ENCODE measurements around the gene NSUN6. TPM values are rescaled to one million over a fixed set of nuclear protein-coding genes. Genes with fewer than 3 reads are reported as not detected.

Gene NSUN6
- polyA plus RNA-seq, 1 donor = 19.0 TPM

- no peak for DNase-seq (ENCODE audit: low read depth)
Observed at GRCh38 chr10:18504161-18504560, 147.2 kb downstream of the NSUN6 start.

- DNase-seq (ENCODE audit: low read depth) = no peak
Observed at GRCh38 chr10:18501629-18502028, 149.8 kb downstream of the NSUN6 start.

- no peak for DNase-seq (ENCODE audit: low read depth)
Observed at GRCh38 chr10:18501198-18501597, 150.2 kb downstream of the NSUN6 start.

- no peak for DNase-seq (ENCODE audit: low read depth)
Observed at GRCh38 chr10:18500576-18500975, 150.8 kb downstream of the NSUN6 start.

- DNase-seq (ENCODE audit: low read depth) = no peak
Observed at GRCh38 chr10:18498998-18499397, 152.4 kb downstream of the NSUN6 start.

- no peak for DNase-seq (ENCODE audit: low read depth)
Observed at GRCh38 chr10:18497806-18498369, 153.5 kb downstream of the NSUN6 start.

Other genes with a start within 250 kb of the NSUN6 start
- 21.0 TPM for gene ARL5B, start 7.8 kb upstream of the NSUN6 start, polyA plus RNA-seq (ENCODE audit: insufficient read length)

Data from forelimb muscle (tissue), 1 donor.